WTC11 (cell line): ENCODE measurements around the gene FAT4. TPM values are rescaled to one million over a fixed set of nuclear protein-coding genes. Genes with fewer than 3 reads are reported as not detected.
A peak's percentile ranks its signal among the peaks of the same experiment; 100 is the strongest.

Source experiments
- ATAC-seq: fragments of 200-7000 bp; cut with Tn5 transposase; 2 replicates; pipeline ENCODE4 v1.10.0; 2021; ENCODE audit warnings: mild to moderate bottlenecking, moderate library complexity
- CTCF ChIA-PET: fragments of 300-600 bp; sonication (Branson Sonifier 250); formaldehyde crosslinking; loops from one replicate; lab custom pipeline; 2021; ENCODE audit warnings: antibody characterized with exemption; lab: Charles Lee
- POLR2A ChIA-PET: fragments of 350-600 bp; sonication (Branson Sonifier 250); formaldehyde crosslinking; loops from one replicate; lab custom pipeline; 2021; ENCODE audit warnings: antibody characterized with exemption; lab: Charles Lee
- DNase-seq: peaks from one replicate; pipeline ENCODE4 v3.0.0; 2021; ENCODE audit warnings: low spot score
- H3K27ac Mint-ChIP-seq: 2 replicates; pipeline ENCODE4 v1.8.0; 2021; ENCODE audit warnings: mixed read lengths
- H3K27me3 Mint-ChIP-seq: 2 replicates; pipeline ENCODE4 v1.8.0; 2021; ENCODE audit warnings: low read depth, mild to moderate bottlenecking, moderate library complexity, mixed read lengths
- H3K36me3 Mint-ChIP-seq: 2 replicates; pipeline ENCODE4 v1.8.0; 2021; ENCODE audit warnings: mixed read lengths
- H3K4me1 Mint-ChIP-seq: 2 replicates; pipeline ENCODE4 v1.8.0; 2022; ENCODE audit warnings: mixed read lengths
- H3K4me3 Mint-ChIP-seq: 2 replicates; pipeline ENCODE4 v1.8.0; 2021; ENCODE audit warnings: mild to moderate bottlenecking, moderate library complexity, mixed read lengths
- H3K9me3 Mint-ChIP-seq: 2 replicates; pipeline ENCODE4 v1.8.0; 2021; ENCODE audit warnings: mixed read lengths
- AR ChIP-seq: fragments of 250-450 bp; sonication (Bioruptor Pico); IDR thresholded peaks from 2 replicates; pipeline ENCODE4 v1.9.0; 2021; ENCODE audit warnings: mild to moderate bottlenecking
- ATF1 ChIP-seq: sonication (generic); formaldehyde crosslinking; IDR thresholded peaks from 2 replicates; pipeline ENCODE4 v1.8.1; 2023; ENCODE audit warnings: mild to moderate bottlenecking, moderate library complexity, missing genetic modification reagents
- ATF2 ChIP-seq: sonication (generic); formaldehyde crosslinking; IDR thresholded peaks from 2 replicates; pipeline ENCODE4 v1.8.1; 2022; ENCODE audit warnings: low read depth, missing genetic modification reagents, borderline replicate concordance
- CBFB ChIP-seq: sonication (generic); formaldehyde crosslinking; IDR thresholded peaks from 2 replicates; pipeline ENCODE4 v1.8.1; 2022; ENCODE audit warnings: mild to moderate bottlenecking, low read depth, missing genetic modification reagents
- CDX4 ChIP-seq: fragments of 250-450 bp; sonication (Bioruptor Pico); IDR thresholded peaks from 2 replicates; pipeline ENCODE4 v1.9.0; 2021; ENCODE audit warnings: moderate library complexity, mild to moderate bottlenecking, inconsistent platforms, borderline replicate concordance
- E2F4 ChIP-seq: sonication (generic); formaldehyde crosslinking; IDR thresholded peaks from 2 replicates; pipeline ENCODE4 v1.8.1; 2022; ENCODE audit warnings: low read depth, mild to moderate bottlenecking, moderate library complexity, missing genetic modification reagents, borderline replicate concordance
- ERG ChIP-seq: fragments of 250-450 bp; sonication (Bioruptor Pico); IDR thresholded peaks from 2 replicates; pipeline ENCODE4 v1.8.0; 2021; ENCODE audit warnings: mild to moderate bottlenecking
- FOXP1 ChIP-seq: sonication (generic); formaldehyde crosslinking; IDR thresholded peaks from 2 replicates; pipeline ENCODE4 v1.8.0; 2022; ENCODE audit warnings: missing genetic modification reagents, mild to moderate bottlenecking, moderate library complexity, borderline replicate concordance
- JUN ChIP-seq: sonication (generic); formaldehyde crosslinking; IDR thresholded peaks from 2 replicates; pipeline ENCODE4 v1.8.0; 2023; ENCODE audit warnings: mild to moderate bottlenecking, missing genetic modification reagents
- KAT7 ChIP-seq: sonication (generic); formaldehyde crosslinking; IDR thresholded peaks from 2 replicates; pipeline ENCODE4 v1.8.1; 2023; ENCODE audit warnings: missing genetic modification reagents, mild to moderate bottlenecking, borderline replicate concordance
- MXD4 ChIP-seq: fragments of 250-450 bp; sonication (Bioruptor Pico); IDR thresholded peaks from 2 replicates; pipeline ENCODE4 v1.8.0; 2021; ENCODE audit warnings: mild to moderate bottlenecking, moderate library complexity, borderline replicate concordance
- PRRX2 ChIP-seq: fragments of 250-450 bp; sonication (Bioruptor Pico); IDR thresholded peaks from 2 replicates; pipeline ENCODE4 v1.8.0; 2021; ENCODE audit warnings: mild to moderate bottlenecking
- RORB ChIP-seq: fragments of 250-450 bp; sonication (Bioruptor Pico); IDR thresholded peaks from 2 replicates; pipeline ENCODE4 v1.9.0; 2021; ENCODE audit warnings: mild to moderate bottlenecking
- STAT6 ChIP-seq: sonication (generic); formaldehyde crosslinking; conservative IDR thresholded peaks from 2 replicates; pipeline ENCODE4 v1.8.1; 2023; ENCODE audit warnings: mild to moderate bottlenecking, low read depth, missing genetic modification reagents, moderate library complexity
- TCF7 ChIP-seq: sonication (generic); formaldehyde crosslinking; IDR thresholded peaks from 2 replicates; pipeline ENCODE4 v1.8.0; 2022; ENCODE audit warnings: mild to moderate bottlenecking, low read depth, missing genetic modification reagents, moderate library complexity
- TEAD4 ChIP-seq: sonication (generic); formaldehyde crosslinking; IDR thresholded peaks from 2 replicates; pipeline ENCODE4 v1.8.0; 2022; ENCODE audit warnings: mild to moderate bottlenecking, missing genetic modification reagents
- ZBTB21 ChIP-seq: sonication (generic); formaldehyde crosslinking; IDR thresholded peaks from 2 replicates; pipeline ENCODE4 v1.8.1; 2023; ENCODE audit warnings: mild to moderate bottlenecking, missing genetic modification reagents, borderline replicate concordance
- ZBTB43 ChIP-seq: sonication (generic); formaldehyde crosslinking; IDR thresholded peaks from 2 replicates; pipeline ENCODE4 v1.8.1; 2023; ENCODE audit warnings: mild to moderate bottlenecking, missing genetic modification reagents
- ZNF396 ChIP-seq: fragments of 250-450 bp; sonication (Bioruptor Pico); IDR thresholded peaks from 2 replicates; pipeline ENCODE4 v1.8.0; 2021; ENCODE audit warnings: mild to moderate bottlenecking, moderate library complexity, borderline replicate concordance
- ZNF416 ChIP-seq: fragments of 250-450 bp; sonication (Bioruptor Pico); IDR thresholded peaks from 2 replicates; pipeline ENCODE4 v1.9.0; 2021; ENCODE audit warnings: mild to moderate bottlenecking, inconsistent platforms
- total RNA-seq: library from RNA; stranded (reverse); gene quantifications from 3 replicates; pipeline ENCODE4 v1.2.3, GENCODE V29; 2021

FAT4 gene
- total RNA-seq, 1 experiment from 2014 or later = 10.5 TPM

GRCh38 chr4:125346616-125347015 lies 31.9 kb downstream of the FAT4 start:
- Mint-ChIP-seq H3K36me3 (no peaks in the 10 kb centered on the region), H3K27ac (peak overlapping the region; percentile 89), H3K27me3 (no peaks in the 10 kb centered on the region), H3K4me1 (peaks cover 40% of the 10 kb centered on the region), H3K4me3 (no peak overlapping the region), H3K9me3 (no peaks in the 10 kb centered on the region)
- no peak for TF ChIP-seq CDX4 (CRISPR knock-in tag)
- no peak for TF ChIP-seq TEAD4
- no peak for TF ChIP-seq STAT6
- TF ChIP-seq FOXP1 (CRISPR knock-in tag) = no peak
- TF ChIP-seq JUN = no peak
- TF ChIP-seq RORB (CRISPR knock-in tag) = no peak
- TF ChIP-seq ERG (CRISPR knock-in tag) = no peak
- TF ChIP-seq KAT7 (CRISPR knock-in tag) = no peak
- no peak for TF ChIP-seq ATF1 (CRISPR knock-in tag)
- TF ChIP-seq MXD4 (CRISPR knock-in tag) = no peak
- peak; percentile 70 for ATAC-seq
- ChIA-PET CTCF (interaction anchor here (0.6 to 1.1 kb wide), 2 partner anchors 32 to 405 kb away, joined by 3 read pairs; partner anchors contain the start of gene FAT4), POLR2A (no interaction called here)
- DNase-seq = no peak

- H3K27me3 Mint-ChIP-seq = no peaks in the 10 kb centered on the region
- TF ChIP-seq ZBTB21 (CRISPR knock-in tag) (no peak), E2F4 (no peak), ZNF396 (no peak), CBFB (no peak), ATF2 (no peak), ZBTB43 (CRISPR knock-in tag) (no peak), ZNF416 (CRISPR knock-in tag) (no peak), TEAD4 (no peak), AR (CRISPR knock-in tag) (no peak), ATF1 (CRISPR knock-in tag) (no peak), TCF7 (no peak), RORB (CRISPR knock-in tag) (no peak), PRRX2 (no peak)
These were observed 35.8 kb downstream of the FAT4 start for GRCh38 chr4:125350470-125351135.

More at GRCh38 chr4:125350470-125351135, 35.8 kb downstream of the FAT4 start:
- H3K4me3 Mint-ChIP-seq = no peak overlapping the region
- ChIA-PET POLR2A (no interaction called here), CTCF (interaction anchor here (1.1 kb wide), 1 partner anchor 401 kb away, joined by 3 read pairs; no protein-coding TSS in a partner anchor)
- H3K27ac Mint-ChIP-seq = no peak overlapping the region
- H3K4me1 Mint-ChIP-seq = peaks cover 34% of the 10 kb centered on the region
- DNase-seq (no peak), ATAC-seq (no peak)
- no peaks in the 10 kb centered on the region for H3K36me3 Mint-ChIP-seq
- no peaks in the 10 kb centered on the region for H3K9me3 Mint-ChIP-seq
